CD14-positive monocyte (primary cell): ENCODE data around the gene YTHDF1. TPM values are rescaled to one million over a fixed set of nuclear protein-coding genes. Genes with fewer than 3 reads are reported as not detected.

Experiments used
- DNase-seq, 3 donors: peaks; one replicate each; pipeline ENCODE4 v3.0.0-alpha.2; 2011 to 2022
- H2AFZ ChIP-seq: 2 replicates; pipeline ENCODE4 v1.6.0; 2012; ENCODE audit warnings: mild to moderate bottlenecking, low read depth, low read length, inconsistent platforms; ENCODE audit not compliant: insufficient read depth, poor library complexity, severe bottlenecking
- H3K27ac ChIP-seq, 2 donors: 1 replicate in 1 of 2; 2 replicates in 1 of 2; pipeline ENCODE4 v1.5.1; 2012 to 2013; ENCODE audit warnings: low read length in 2 of 2, control low read depth in 1 of 2, inconsistent platforms in 1 of 2, low read depth in 1 of 2, mild to moderate bottlenecking in 1 of 2
- H3K27me3 ChIP-seq, 2 donors: one replicate each; pipeline versions ENCODE4 v1.6.0 to v1.6.1; 2011 to 2013; ENCODE audit warnings: low read length in 2 of 2; ENCODE audit not compliant: control insufficient read depth in 2 of 2, insufficient read depth in 2 of 2
- H3K36me3 ChIP-seq, 2 donors: replicated peaks in 1 of 2; 1 replicate in 1 of 2; 2 replicates in 1 of 2; pipeline versions ENCODE4 v1.5.1 to v1.6.1; 2012 to 2013; ENCODE audit warnings: low read length in 2 of 2, control low read depth in 1 of 2, inconsistent platforms in 1 of 2, mild to moderate bottlenecking in 1 of 2; ENCODE audit not compliant: insufficient read depth in 2 of 2, control insufficient read depth in 1 of 2
- H3K4me1 ChIP-seq, 2 donors: 1 replicate in 1 of 2; 2 replicates in 1 of 2; pipeline versions ENCODE4 v1.5.1 to v1.6.1; 2012 to 2013; ENCODE audit warnings: low read length in 2 of 2, control low read depth in 1 of 2, inconsistent platforms in 1 of 2, mild to moderate bottlenecking in 1 of 2, moderate library complexity in 1 of 2; ENCODE audit not compliant: insufficient read depth in 2 of 2, control insufficient read depth in 1 of 2
- H3K4me2 ChIP-seq: replicated peaks from 2 replicates; pipeline ENCODE3; 2012; ENCODE audit warnings: low read length, moderate library complexity, mild to moderate bottlenecking; ENCODE audit not compliant: poor library complexity, severe bottlenecking; ENCODE audit errors: extremely low read depth
- H3K4me3 ChIP-seq, 3 experiments: fragments of 200-600 bp in 1 of 3; sonication (generic) in 1 of 3; replicated peaks in 1 of 3; 1 replicate in 2 of 3; 2 replicates in 1 of 3; pipeline ENCODE4 v1.5.1; 2011 to 2013; ENCODE audit warnings: low read length in 3 of 3, mild to moderate bottlenecking in 3 of 3, control low read depth in 2 of 3, low read depth in 2 of 3, inconsistent platforms in 1 of 3, moderate library complexity in 1 of 3
- H3K79me2 ChIP-seq: 2 replicates; pipeline ENCODE4 v1.6.0; 2012; ENCODE audit warnings: mild to moderate bottlenecking, control low read depth, inconsistent platforms, low read length, moderate library complexity; ENCODE audit not compliant: insufficient read depth
- H3K9ac ChIP-seq: 2 replicates; pipeline ENCODE4 v1.6.0; 2017; ENCODE audit warnings: low read length, mild to moderate bottlenecking; ENCODE audit not compliant: insufficient read depth, poor library complexity, severe bottlenecking
- H3K9me3 ChIP-seq, 2 donors: replicated peaks in 1 of 2; 1 replicate in 1 of 2; 2 replicates in 1 of 2; pipeline versions ENCODE4 v1.5.1 to v1.6.1; 2012 to 2013; ENCODE audit warnings: low read length in 2 of 2, control low read depth in 1 of 2; ENCODE audit not compliant: control insufficient read depth in 1 of 2, insufficient read depth in 1 of 2
- H4K20me1 ChIP-seq: 2 replicates; pipeline ENCODE4 v1.6.0; 2012; ENCODE audit warnings: mild to moderate bottlenecking, low read length, control low read depth, moderate library complexity; ENCODE audit not compliant: insufficient read depth
- H3K27ac Mint-ChIP-seq, 7 donors: one replicate each; pipeline ENCODE4 v1.8.0; 2020; ENCODE audit warnings: mild to moderate bottlenecking in 7 of 7, mixed read lengths in 7 of 7, moderate library complexity in 6 of 7, inconsistent platforms in 2 of 7
- H3K27me3 Mint-ChIP-seq, 3 donors: one replicate each; pipeline ENCODE4 v1.8.0; 2021 to 2022; ENCODE audit warnings: low read depth in 3 of 3, mild to moderate bottlenecking in 3 of 3, mixed read lengths in 3 of 3, moderate library complexity in 3 of 3, inconsistent platforms in 1 of 3
- H3K36me3 Mint-ChIP-seq, 2 donors: one replicate each; pipeline ENCODE4 v1.8.0; 2020; ENCODE audit warnings: mixed read lengths in 2 of 2, inconsistent platforms in 1 of 2, mild to moderate bottlenecking in 1 of 2
- H3K4me1 Mint-ChIP-seq: one replicate; pipeline ENCODE4 v1.8.0; 2020; ENCODE audit warnings: mild to moderate bottlenecking, mixed read lengths
- H3K4me3 Mint-ChIP-seq, 2 donors: one replicate each; pipeline ENCODE4 v1.8.0; 2020; ENCODE audit warnings: mild to moderate bottlenecking in 2 of 2, mixed read lengths in 2 of 2, moderate library complexity in 1 of 2
- H3K9me3 Mint-ChIP-seq, 7 donors: one replicate each; pipeline ENCODE4 v1.8.0; 2020 to 2022; ENCODE audit warnings: mixed read lengths in 7 of 7, mild to moderate bottlenecking in 6 of 7, moderate library complexity in 6 of 7, inconsistent platforms in 2 of 7
- WGBS: methylation state at CpG from one replicate; pipeline ENCODE4 v1.1.5; 2013; ENCODE audit warnings: missing lambda C conversion rate; ENCODE audit not compliant: insufficient coverage; 5-methylcytosine and 5-hydroxymethylcytosine counted together
- intact Hi-C, 2 donors: fragments of 100-400 bp; cut with micrococcal nuclease; formaldehyde crosslinking; loops; one replicate each; pipeline versions ENCODE4 v1.15.0 to v1.15.1; 2023
- polyA plus RNA-seq, 3 donors: library from polyadenylated mRNA; depleted of rRNA in 1 of 3; unstranded in 2 of 3; stranded (reverse) in 1 of 3; fragments of 300-500 nt in 2 of 3; fragments of >200 nt in 1 of 3; fragmentation: Illumina TruSeq in 2 of 3; gene quantifications; 1 replicate in 2 of 3; 2 replicates in 1 of 3; pipeline ENCODE4 v1.2.3, GENCODE V29; 2012 to 2021
- small RNA-seq: library from RNA; depleted of rRNA; stranded (forward); fragments of <200 nt; gene quantifications from one replicate; pipeline ENCODE3, GENCODE V24; 2012; ENCODE audit warnings: low read depth; ENCODE audit not compliant: insufficient read length
- TF ChIP-seq, protein P1 (sequence below): fragments of 200-600 bp; IDR thresholded peaks from one replicate; pipeline ENCODE4 v1.8.0; 2022; ENCODE audit warnings: antibody characterized with exemption, mild to moderate bottlenecking

The YTHDF1 gene
- polyA plus RNA-seq, 3 donors: 18.0 to 33.4 (median 25.9) TPM

GRCh38 chr20:63147532-63147931 lies 68.4 kb downstream of the YTHDF1 start:
- peaks cover 6 to 17% (median 13%) of the 10 kb centered on the region in 7 donors for H3K9me3 Mint-ChIP-seq
- no peak for DNase-seq
- TF ChIP-seq, protein P1, sequence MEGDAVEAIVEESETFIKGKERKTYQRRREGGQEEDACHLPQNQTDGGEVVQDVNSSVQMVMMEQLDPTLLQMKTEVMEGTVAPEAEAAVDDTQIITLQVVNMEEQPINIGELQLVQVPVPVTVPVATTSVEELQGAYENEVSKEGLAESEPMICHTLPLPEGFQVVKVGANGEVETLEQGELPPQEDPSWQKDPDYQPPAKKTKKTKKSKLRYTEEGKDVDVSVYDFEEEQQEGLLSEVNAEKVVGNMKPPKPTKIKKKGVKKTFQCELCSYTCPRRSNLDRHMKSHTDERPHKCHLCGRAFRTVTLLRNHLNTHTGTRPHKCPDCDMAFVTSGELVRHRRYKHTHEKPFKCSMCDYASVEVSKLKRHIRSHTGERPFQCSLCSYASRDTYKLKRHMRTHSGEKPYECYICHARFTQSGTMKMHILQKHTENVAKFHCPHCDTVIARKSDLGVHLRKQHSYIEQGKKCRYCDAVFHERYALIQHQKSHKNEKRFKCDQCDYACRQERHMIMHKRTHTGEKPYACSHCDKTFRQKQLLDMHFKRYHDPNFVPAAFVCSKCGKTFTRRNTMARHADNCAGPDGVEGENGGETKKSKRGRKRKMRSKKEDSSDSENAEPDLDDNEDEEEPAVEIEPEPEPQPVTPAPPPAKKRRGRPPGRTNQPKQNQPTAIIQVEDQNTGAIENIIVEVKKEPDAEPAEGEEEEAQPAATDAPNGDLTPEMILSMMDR: no peak
- no peaks in the 10 kb centered on the region for H3K36me3 Mint-ChIP-seq
- intact Hi-C loops: no loop called here
- H3K4me1 ChIP-seq: no peaks in the 10 kb centered on the region
- H2AFZ ChIP-seq: no peak overlapping the region
- H3K79me2 ChIP-seq: no peaks in the 10 kb centered on the region
- no peak overlapping the region for H3K4me3 Mint-ChIP-seq
- H3K27me3 ChIP-seq: peaks cover 0 to 6% of the 10 kb centered on the region in 2 donors
- no peaks in the 10 kb centered on the region for H4K20me1 ChIP-seq
- no peak overlapping the region for H3K9ac ChIP-seq
- no peak overlapping the region for H3K27ac Mint-ChIP-seq
- WGBS: 90% methylated on average over 1 of the region's 2 CpGs
- H3K27ac ChIP-seq: no peak overlapping the region
- peaks cover 0 to 8% of the 10 kb centered on the region in 2 donors for H3K9me3 ChIP-seq
- no peak overlapping the region for H3K4me3 ChIP-seq
- H3K4me1 Mint-ChIP-seq: no peaks in the 10 kb centered on the region
- H3K36me3 ChIP-seq: no peaks in the 10 kb centered on the region
- H3K4me2 ChIP-seq: no peak overlapping the region
- peaks cover 7 to 19% (median 12%) of the 10 kb centered on the region in 3 donors for H3K27me3 Mint-ChIP-seq

Small RNA genes within 50 kb of the gene (small RNA-seq; reads per million reads assigned to genes)
- gene MIR124-3 (not detected), gene MIR3196 (not detected)

Other genes starting within 250 kb of the YTHDF1 start
- gene BHLHE23, start 209.2 kb downstream of the YTHDF1 start, polyA plus RNA-seq: not detected
- under 1 TPM in 1 of 3 donors, not detected in 2; 0.21 TPM for gene BIRC7, start 19.8 kb upstream of the YTHDF1 start, polyA plus RNA-seq
- not detected for gene NKAIN4, start 38.3 kb upstream of the YTHDF1 start, polyA plus RNA-seq
- gene ARFGAP1, start 56.7 kb upstream of the YTHDF1 start, polyA plus RNA-seq: 10 to 100 TPM; 11.2 to 99.8 (median 14.1) TPM
- not detected for gene COL20A1, start 77.1 kb upstream of the YTHDF1 start, polyA plus RNA-seq
- not detected for gene CHRNA4, start 145.2 kb upstream of the YTHDF1 start, polyA plus RNA-seq